Stomach smooth muscle (tissue), 2 donors: Measurements from ENCODE around the gene ASTL.

Experiments
- H3K27ac ChIP-seq: one replicate; pipeline ENCODE4 v1.7.0; 2013; ENCODE audit warnings: mild to moderate bottlenecking, low read length, inconsistent platforms
- H3K27me3 ChIP-seq, 2 donors: one replicate each; pipeline ENCODE4 v1.7.0; 2013; ENCODE audit warnings: low read length in 2 of 2; ENCODE audit not compliant: insufficient read depth in 2 of 2, control insufficient read depth in 1 of 2
- H3K36me3 ChIP-seq, 2 donors: one replicate each; pipeline ENCODE4 v1.7.0; 2013; ENCODE audit warnings: low read length in 2 of 2; ENCODE audit not compliant: control insufficient read depth in 2 of 2, insufficient read depth in 2 of 2
- H3K4me1 ChIP-seq: one replicate; pipeline ENCODE4 v1.7.0; 2013; ENCODE audit warnings: low read length; ENCODE audit not compliant: control insufficient read depth, insufficient read depth
- H3K4me3 ChIP-seq, 2 donors: one replicate each; pipeline ENCODE4 v1.7.0; 2013; ENCODE audit warnings: low read length in 2 of 2
- H3K9ac ChIP-seq, 2 donors: one replicate each; pipeline ENCODE4 v1.7.0; 2013; ENCODE audit warnings: low read length in 2 of 2, mild to moderate bottlenecking in 1 of 2
- H3K9me3 ChIP-seq, 2 donors: one replicate each; pipeline ENCODE4 v1.7.0; 2013; ENCODE audit warnings: low read length in 2 of 2; ENCODE audit not compliant: control insufficient read depth in 2 of 2
- donor health status: healthy.
- donor health status: Pancreatic carcinoma.

Gene ASTL

GRCh38 chr2:96138179-96139145 lies at the start of gene ASTL:
ASTL (minus strand) TSS chr2:96138502; CDS start chr2:96138436, 66 bp downstream.
- no peaks in the 10 kb centered on the region for H3K4me1 ChIP-seq
- no peaks in the 10 kb centered on the region for H3K36me3 ChIP-seq
- peaks cover 5 to 20% of the 10 kb centered on the region in 2 donors for H3K27me3 ChIP-seq
- no peaks in the 10 kb centered on the region for H3K9me3 ChIP-seq
- H3K4me3 ChIP-seq = no peak within 1 kb of the TSS
- no peak within 1 kb of the TSS for H3K27ac ChIP-seq
- no peak within 1 kb of the TSS for H3K9ac ChIP-seq

GRCh38 chr2:96186562-96186961 lies 48.3 kb upstream of the ASTL start:
- Histone ChIP-seq H3K9me3 (no peaks in the 10 kb centered on the region), H3K4me3 (no peak overlapping the region), H3K27ac (no peak overlapping the region), H3K36me3 (peaks cover 28 to 38% of the 10 kb centered on the region in 2 donors), H3K4me1 (no peaks in the 10 kb centered on the region), H3K9ac (no peak overlapping the region), H3K27me3 (no peaks in the 10 kb centered on the region)

GRCh38 chr2:96185516-96185915 lies 47.2 kb upstream of the ASTL start:
- H3K27ac ChIP-seq = no peak overlapping the region
- H3K27me3 ChIP-seq = no peaks in the 10 kb centered on the region
- H3K4me1 ChIP-seq = no peaks in the 10 kb centered on the region
- no peak overlapping the region for H3K4me3 ChIP-seq
- H3K9me3 ChIP-seq = no peaks in the 10 kb centered on the region
- H3K9ac ChIP-seq = no peak overlapping the region
- H3K36me3 ChIP-seq = peaks cover 22 to 38% of the 10 kb centered on the region in 2 donors

- no peak overlapping the region for H3K4me3 ChIP-seq
- H3K9ac ChIP-seq = no peak overlapping the region
- H3K27me3 ChIP-seq = no peaks in the 10 kb centered on the region
- H3K27ac ChIP-seq = no peak overlapping the region
- peaks cover 22 to 35% of the 10 kb centered on the region in 2 donors for H3K36me3 ChIP-seq
- no peaks in the 10 kb centered on the region for H3K9me3 ChIP-seq
- H3K4me1 ChIP-seq = no peaks in the 10 kb centered on the region
These were observed 46.7 kb upstream of the ASTL start for GRCh38 chr2:96184989-96185388.

- H3K9ac ChIP-seq = no peak overlapping the region
- H3K4me3 ChIP-seq = no peak overlapping the region
- H3K27ac ChIP-seq = no peak overlapping the region
- no peaks in the 10 kb centered on the region for H3K27me3 ChIP-seq
- no peaks in the 10 kb centered on the region for H3K9me3 ChIP-seq
- H3K36me3 ChIP-seq = peaks cover 21 to 35% of the 10 kb centered on the region in 2 donors
- no peaks in the 10 kb centered on the region for H3K4me1 ChIP-seq
These were observed 45.9 kb upstream of the ASTL start for GRCh38 chr2:96184188-96184587.

GRCh38 chr2:96181529-96181928 lies 43.2 kb upstream of the ASTL start:
- H3K4me1 ChIP-seq = no peaks in the 10 kb centered on the region
- H3K36me3 ChIP-seq = peaks cover 13 to 23% of the 10 kb centered on the region in 2 donors
- H3K4me3 ChIP-seq = no peak overlapping the region
- no peak overlapping the region for H3K27ac ChIP-seq
- H3K9ac ChIP-seq = no peak overlapping the region
- no peaks in the 10 kb centered on the region for H3K27me3 ChIP-seq
- H3K9me3 ChIP-seq = no peaks in the 10 kb centered on the region

GRCh38 chr2:96180521-96180920 lies 42.2 kb upstream of the ASTL start:
- Histone ChIP-seq H3K4me3 (no peak overlapping the region), H3K27ac (no peak overlapping the region), H3K36me3 (peaks cover 8 to 14% of the 10 kb centered on the region in 2 donors), H3K27me3 (no peaks in the 10 kb centered on the region), H3K9me3 (no peaks in the 10 kb centered on the region), H3K9ac (no peak overlapping the region), H3K4me1 (no peaks in the 10 kb centered on the region)

- H3K27me3 ChIP-seq = no peaks in the 10 kb centered on the region
- H3K36me3 ChIP-seq = peaks cover 5 to 10% of the 10 kb centered on the region in 2 donors
- H3K4me3 ChIP-seq = no peak overlapping the region
- no peaks in the 10 kb centered on the region for H3K4me1 ChIP-seq
- no peaks in the 10 kb centered on the region for H3K9me3 ChIP-seq
- no peak overlapping the region for H3K27ac ChIP-seq
- H3K9ac ChIP-seq = no peak overlapping the region
These were observed 41.7 kb upstream of the ASTL start for GRCh38 chr2:96180002-96180401.

GRCh38 chr2:96176661-96177060 lies 38.4 kb upstream of the ASTL start:
- H3K9ac ChIP-seq = no peak overlapping the region
- H3K9me3 ChIP-seq = no peaks in the 10 kb centered on the region
- no peak overlapping the region for H3K4me3 ChIP-seq
- no peak overlapping the region for H3K27ac ChIP-seq
- H3K4me1 ChIP-seq = peaks cover 3% of the 10 kb centered on the region
- H3K27me3 ChIP-seq = no peaks in the 10 kb centered on the region
- no peaks in the 10 kb centered on the region for H3K36me3 ChIP-seq

- Histone ChIP-seq H3K36me3 (no peaks in the 10 kb centered on the region), H3K27me3 (no peaks in the 10 kb centered on the region), H3K27ac (no peak overlapping the region), H3K4me1 (peaks cover 3% of the 10 kb centered on the region), H3K4me3 (no peak overlapping the region), H3K9me3 (no peaks in the 10 kb centered on the region), H3K9ac (no peak overlapping the region)
These were observed 37.6 kb upstream of the ASTL start for GRCh38 chr2:96175951-96176350.
